Stimulated activated CD8-positive, alpha-beta memory T cell treated with anti-CD3 and anti-CD28 coated beads, Interleukin-4, amount 100 ng/mL, for 1 hour (primary cell): ENCODE results near the gene PRR33.

Source experiments
- DNase-seq, 2 donors: peaks; one replicate each; pipeline ENCODE4 v3.0.0-alpha.2; 2020; ENCODE audit warnings: low read depth in 2 of 2, low spot score in 1 of 2

The PRR33 gene

DNA sequence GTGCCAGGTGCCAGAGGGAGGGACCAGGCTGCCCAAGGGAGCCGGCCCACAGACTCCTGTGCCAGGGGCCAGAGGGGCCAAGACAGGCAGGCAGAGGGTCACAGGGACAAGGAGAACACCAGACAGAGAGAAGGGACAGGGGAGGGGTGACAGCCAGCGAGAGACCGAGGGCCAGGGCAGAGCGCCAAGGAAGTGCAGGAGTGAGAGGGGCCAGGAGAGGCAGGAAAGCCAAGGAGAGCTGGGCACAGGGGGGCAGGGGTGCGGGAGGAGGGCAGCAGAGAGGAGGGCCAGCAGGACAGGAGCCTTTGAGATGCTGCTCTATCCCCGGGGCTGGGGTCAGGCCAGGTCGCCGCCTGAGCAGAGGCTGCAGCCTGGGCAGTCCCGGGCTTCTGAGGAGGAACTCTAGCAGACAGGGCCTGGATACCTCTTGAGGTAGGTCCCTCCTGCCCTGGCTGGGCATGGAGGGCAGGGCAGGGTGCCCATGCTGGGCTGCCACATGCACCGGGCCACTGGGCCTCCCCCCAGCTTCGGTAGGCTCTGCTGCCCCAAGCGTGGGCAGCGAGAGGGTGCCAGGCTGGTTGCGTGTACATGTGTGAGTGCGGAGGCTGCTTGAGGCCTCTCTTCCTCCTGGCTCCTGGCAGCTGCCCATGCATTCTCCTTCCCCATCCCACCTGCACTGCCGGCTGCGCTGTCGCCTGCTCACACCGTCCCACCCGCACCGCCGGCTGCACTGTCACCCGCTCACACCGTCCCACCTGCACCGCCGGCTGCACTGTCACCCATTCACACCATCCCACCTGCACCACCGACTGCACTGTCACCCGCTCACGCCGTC is 26.6 kb downstream of the PRR33 start:
- no peak for DNase-seq

DNA sequence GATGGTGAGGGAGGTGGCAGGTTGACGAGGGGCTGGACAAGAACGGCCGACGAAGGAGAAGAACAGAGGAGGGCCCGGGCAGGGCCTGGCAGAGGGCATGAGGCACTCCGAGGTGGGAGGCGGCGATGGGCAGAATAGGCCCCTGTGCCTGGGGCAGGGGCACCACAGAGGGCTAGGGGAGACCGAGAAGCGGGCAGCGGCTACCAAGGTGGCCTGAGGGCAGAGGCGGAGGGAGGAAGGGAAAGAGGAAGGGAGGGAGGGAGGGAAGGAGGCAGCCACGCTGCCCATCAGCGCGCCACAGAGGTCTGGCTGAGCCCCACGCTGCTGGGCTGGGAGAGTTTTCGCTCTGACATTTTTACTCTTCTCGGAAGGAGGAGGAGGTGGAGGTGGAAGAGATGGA is 27.5 kb downstream of the PRR33 start:
- no peak for DNase-seq

DNA sequence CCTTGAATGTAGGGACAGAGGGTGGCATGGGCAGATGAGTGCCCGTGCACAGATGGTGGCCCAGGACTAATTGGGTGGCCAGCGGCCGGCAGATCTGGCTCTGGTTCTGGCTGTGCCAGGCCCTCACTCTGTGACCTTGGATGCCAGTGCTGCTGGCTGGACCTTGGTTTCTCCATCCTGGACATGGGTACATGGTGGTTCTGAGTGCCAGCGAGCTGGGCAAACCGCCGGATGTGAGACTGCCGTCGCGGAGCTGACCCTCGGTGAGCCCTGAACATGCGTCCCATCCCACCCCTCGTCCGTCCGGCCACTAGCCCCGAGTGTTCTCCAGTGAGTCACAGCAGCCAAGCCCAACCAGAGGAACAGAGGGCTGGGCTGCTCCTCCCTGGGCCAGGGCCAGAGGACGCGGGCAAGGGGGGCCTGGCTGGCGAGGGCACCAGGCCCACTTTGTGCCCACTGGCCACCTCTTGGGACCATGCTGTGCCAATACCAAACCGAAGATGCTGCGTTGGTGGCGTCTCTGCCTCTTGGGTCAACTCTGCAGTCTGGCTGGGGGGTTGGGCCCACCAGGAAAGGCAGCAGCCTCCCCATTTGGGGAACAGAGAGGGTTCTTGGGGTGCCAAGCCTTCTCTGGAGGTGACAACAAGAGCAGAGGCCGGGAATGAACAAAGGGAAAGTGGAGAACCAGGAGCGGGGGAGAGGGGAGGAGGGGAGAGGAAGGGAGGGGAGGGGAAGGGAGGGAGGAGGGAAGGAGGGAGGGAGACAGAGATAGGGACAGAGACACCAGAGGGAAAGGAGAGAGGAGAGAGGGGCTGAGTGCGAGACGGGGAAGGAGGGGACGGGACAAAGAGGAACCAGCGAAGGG is 28.1 kb downstream of the PRR33 start:
- no peak for DNase-seq

DNA sequence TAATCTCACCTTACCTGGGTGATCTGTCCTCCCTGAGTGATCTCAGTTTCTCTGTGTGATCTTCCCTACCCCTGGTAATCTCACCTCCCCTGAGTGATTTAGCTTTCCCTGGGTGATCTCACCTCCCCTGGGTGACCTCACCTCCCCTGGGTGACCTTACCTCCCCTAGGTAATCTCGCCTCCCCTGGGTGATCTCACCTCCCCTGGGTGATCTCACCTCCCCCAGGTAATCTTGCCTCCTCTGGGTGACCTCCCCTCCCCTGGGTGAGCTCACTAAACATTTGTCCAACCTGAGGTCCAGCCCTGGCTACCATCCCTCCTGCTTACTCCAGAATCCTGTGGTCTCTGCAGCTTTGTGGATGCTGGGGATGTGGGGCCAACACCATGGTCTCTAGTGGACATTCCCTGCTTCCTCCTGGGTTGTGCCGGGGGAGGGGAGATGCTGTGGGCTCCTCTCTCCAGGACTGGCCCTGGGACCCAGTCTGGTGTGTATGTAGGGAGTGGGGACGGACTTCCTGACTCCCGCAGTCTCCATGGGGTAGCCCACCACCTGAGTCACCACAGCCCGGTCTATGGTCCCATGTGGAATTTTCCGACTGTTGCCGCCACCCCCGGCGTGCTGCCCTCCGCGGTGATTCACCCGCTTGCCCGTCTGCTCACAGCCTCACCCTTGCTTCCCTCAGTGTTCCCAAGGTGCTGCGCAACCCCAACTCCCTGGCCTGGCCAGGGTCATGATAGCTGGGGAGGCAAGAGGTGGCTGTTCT is 28.9 kb downstream of the PRR33 start:
- DNase-seq, result no peak

DNA sequence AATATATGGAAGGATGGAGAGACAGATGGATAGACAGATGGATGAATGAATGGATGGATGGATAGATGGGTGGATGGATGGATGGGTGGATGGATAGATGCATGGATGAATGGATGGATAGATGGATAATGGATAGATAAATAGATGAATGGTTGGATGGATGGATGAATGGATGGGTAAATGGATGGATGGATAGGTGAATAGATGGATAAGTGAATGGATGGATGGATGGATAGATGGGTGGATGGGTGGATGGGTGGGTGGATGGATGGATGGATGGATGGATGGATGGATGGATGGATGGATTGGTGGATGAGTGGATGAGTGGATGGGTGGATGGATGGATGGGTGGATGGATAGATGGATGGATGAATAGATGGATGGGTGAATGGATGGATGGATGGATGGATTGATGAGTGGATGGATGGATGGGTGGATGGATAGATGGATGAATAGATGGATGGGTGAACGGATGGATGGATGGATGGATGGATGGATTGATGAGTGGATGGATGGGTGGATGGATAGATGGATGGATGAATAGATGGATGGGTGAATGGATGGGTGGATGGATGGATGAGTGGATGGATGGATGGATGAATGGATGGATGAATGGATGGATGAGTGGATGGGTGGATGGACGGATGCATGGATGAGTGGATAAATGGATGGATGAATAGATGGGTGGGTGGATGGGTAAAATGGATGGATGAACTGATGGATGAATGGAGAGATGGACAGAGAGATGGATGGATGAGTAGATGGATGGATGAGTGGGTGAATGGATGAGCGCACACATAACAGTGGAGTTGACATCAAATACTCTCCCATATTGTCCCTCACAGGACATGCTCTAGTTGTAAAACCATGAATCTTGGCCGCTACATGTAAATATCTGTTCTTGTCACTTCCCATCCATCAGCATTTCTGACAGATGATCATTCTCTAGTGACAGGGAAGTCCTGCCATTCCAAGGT is 30.0 kb downstream of the PRR33 start:
- DNase-seq, result no peak

DNA sequence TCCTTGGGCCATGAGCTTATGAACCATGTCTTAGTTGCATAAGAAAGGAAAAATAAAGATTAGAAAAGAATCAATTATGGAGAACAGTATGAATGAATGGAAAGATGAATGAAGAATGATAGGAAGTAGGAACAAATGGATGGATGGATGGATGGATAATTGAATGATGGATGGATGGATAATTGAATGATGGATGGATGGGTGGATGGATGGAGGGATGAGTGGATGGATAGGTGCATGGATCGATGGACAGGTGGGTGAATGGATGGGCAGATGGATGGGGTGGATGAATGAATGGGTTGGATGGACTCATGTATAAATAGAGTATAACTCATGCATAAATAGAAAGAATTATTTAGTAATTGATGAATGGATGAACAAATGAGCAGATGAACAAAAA is 31.6 kb downstream of the PRR33 start:
- DNase-seq, result no peak

DNA sequence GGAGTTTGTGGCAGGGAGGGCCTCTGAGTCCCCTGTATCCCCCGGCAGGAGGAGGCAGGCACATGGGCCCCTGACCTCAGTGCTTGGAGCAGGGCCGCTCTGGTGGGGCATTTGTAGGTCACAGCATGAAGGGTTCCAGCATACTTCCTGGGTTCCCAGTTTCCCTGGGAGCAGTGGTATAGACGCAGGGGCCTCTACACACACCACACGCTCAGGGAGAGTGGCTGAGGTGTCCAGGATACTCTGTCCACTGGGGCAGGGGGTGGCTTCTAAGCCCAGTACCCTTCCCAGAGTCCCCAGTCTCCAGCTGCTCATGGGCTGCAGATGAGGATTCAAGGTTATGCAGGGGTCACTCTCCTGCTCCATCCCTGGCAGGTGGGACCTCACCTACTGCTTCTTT is 32.7 kb downstream of the PRR33 start:
- no peak for DNase-seq

DNA sequence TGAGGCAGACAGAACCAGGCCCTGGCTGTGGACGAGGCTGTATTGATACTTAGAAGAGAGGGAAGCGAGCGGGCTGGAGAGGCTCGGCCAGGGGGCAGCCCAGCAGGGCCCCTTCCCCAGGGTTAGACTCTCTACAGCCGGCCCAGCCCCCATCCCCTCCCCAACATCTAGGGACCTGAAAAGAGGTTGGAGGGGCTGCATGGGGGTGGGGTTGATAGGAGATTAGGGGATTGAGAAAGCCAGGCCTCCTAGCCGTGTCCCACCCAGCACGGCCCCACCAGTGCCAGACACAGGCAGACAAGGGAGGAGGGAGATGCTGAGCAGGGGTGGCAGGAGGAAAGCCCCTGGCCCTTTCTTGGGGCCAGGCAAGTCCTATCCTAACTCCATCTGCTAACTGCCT is 33.1 kb downstream of the PRR33 start:
- DNase-seq, result no peak

DNA sequence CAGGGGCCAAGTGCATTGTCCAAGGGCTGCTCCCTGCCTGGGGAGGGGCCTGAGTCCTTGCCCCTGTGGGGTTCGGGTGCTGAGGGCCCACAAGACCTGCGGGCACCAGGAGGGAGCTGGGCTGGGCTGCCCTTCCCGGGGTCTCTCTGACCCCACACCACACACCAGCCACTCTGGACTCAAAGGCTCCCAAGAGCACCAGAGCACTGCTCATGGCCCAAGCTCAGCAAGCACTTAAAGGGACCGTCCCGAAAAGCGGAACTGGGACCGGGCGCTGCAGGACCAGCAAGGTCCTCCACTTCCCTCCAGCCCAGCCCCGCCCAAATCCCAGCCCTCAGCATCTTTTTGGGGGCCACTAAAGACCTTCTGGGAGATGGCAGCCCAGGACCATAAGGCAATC is 33.5 kb downstream of the PRR33 start:
- DNase-seq, result no peak

DNA sequence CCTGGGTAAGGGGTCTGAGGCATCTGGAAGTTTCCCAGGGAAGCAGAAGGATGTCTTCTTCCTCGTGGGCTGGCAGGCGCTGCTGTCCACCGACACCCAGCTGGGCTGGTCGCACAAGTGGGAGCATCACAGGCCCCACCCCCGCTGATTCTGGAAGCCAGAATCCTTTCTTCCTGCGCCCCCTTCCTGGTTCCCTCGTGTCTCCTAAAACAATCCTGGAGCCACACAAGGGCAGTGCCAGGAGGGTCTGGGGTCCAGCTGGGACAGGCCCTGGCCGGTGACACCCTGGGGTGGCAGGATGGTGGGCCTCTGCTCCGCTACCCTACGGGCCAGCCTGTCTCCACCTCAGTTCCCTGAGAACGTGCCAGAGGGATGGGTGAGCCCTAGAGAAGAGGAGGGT is 34.6 kb downstream of the PRR33 start:
- DNase-seq, result no peak

DNA sequence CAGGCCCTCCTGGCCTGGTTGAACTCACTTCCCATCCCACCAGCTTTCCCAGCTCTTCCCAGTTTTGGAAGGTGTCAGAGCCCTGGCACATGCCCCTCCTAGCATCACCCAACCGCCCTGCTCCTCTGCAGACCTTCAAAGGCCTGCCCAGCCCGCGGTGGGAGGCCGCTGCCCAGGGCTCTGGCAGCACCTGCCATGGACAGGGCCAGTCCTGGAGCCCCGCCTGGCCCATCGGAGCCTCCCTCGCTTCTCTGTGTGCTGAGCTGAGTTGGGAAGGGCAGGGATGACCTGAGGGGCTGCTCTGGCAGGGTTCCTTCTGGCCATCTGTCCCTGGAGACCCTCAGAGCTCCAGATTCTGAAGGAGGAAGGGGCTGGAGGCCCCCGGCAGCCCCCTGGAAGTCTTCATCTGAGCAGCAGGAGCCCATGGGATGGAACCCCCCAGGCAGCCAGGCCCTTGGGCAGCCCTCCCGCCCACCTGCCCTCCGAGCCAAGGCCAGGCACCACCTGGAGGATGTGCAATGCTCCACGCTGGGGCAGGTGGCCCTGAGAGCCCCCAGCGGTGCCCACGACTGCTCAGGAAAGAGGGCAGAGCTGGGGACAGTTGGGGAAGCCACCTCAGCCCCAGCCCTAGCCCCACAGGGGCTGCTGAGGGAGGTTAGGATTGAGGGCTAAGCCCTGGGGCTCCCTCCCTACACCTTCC is 35.2 kb downstream of the PRR33 start:
- no peak for DNase-seq

DNA sequence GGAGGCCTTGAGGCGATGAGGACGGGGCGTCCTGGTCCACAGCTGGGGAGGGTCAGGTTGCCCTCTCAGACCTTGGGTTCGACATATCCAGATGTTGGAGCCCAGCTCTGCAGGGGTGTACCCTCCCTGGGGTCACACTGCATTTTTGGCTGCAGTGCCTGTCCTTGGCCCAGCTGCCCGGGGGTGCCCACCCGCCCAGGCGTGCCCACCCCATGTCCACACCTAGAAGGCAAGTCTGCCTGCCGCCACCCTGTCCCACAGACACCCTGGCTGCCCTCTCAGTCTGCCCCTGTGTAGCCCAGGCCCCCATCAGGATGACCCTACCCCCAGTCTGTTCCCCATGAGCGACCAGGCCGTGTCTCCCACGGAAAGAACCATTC is 35.8 kb downstream of the PRR33 start:
- no peak for DNase-seq

DNA sequence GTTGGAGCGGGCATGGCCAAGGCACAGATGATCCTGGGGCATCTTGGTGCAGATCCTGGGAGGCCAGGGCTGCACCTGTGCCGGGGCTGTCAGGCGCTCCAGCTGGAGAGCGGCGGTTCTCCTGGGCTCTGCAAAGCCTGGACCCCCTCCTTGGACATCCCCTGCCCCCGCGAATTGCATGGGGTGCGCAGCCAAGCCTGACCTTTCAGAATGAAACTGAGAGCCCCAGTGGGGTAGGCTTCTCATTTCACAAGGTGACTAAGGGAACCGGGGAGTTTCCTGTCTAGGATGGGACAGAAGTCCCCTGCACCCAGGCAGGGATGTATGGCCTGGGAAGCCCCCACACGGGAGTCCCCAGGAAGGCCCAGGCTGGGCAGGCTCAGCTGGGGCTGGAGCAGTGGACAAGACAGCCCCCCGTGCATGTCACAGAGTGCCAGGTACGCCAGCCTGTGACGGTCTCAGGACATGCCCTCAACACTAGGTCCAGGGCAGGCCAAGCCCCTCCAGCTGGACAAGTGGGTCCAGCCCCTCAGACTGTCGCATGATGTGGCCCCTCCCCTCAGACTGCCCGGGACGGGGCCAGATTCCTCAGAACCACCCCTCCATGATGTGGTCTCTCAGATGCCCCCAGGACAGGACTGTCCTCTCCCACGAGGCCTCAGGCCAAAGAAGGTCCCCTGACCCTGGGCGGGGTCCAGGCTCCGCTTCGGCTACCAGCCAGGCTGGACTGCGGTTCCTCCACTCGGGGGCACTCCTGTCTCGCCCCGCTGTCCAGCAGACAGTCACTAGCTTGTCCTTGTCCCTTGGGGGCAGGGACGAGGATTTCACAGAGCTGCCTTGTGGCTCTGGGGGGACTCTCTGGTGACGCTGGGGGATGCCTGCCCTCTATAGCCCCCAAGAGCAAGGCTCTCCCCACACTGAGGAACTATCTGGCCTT is 36.5 kb downstream of the PRR33 start:
- DNase-seq, result no peak

DNA sequence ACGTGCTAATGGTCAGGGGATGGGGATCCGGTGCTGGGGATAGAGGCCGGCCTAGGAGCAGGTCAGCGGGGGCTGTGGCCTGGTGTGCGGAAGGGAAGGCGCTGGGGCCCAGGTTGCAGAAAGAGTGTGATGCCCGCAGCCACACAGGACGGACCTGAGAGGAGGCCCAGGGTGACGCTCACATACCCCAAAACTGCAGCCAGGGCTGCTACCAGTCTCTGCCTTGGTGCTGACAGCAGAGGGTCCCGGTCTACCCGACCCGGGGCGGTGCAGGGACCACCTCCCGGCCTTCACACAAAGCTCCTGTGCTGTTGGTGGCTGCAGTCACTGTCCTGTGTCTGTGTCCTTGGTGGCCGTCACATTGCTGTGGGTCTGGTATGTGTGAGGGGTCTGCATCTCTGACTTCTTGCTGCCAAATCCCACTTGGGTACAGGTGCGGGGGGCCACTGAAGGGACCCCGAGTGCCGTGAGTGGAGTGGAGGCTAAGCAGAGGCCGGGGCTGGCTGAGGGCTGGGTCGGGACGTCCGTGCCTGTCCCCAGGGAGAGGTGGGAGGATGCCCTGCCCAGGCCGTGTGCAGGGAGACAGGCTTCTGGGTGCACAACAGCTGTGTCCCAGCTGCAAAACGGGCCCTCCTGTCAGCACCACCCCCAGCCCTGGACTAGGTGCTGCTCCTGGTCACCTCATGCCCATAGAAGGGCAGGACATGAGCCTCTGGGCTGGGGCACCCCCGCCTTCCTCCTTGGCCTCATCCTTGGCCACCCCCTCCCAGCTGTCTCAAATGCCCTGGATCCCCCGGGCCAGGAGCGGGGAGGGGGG is 37.4 kb downstream of the PRR33 start:
- no peak for DNase-seq

DNA sequence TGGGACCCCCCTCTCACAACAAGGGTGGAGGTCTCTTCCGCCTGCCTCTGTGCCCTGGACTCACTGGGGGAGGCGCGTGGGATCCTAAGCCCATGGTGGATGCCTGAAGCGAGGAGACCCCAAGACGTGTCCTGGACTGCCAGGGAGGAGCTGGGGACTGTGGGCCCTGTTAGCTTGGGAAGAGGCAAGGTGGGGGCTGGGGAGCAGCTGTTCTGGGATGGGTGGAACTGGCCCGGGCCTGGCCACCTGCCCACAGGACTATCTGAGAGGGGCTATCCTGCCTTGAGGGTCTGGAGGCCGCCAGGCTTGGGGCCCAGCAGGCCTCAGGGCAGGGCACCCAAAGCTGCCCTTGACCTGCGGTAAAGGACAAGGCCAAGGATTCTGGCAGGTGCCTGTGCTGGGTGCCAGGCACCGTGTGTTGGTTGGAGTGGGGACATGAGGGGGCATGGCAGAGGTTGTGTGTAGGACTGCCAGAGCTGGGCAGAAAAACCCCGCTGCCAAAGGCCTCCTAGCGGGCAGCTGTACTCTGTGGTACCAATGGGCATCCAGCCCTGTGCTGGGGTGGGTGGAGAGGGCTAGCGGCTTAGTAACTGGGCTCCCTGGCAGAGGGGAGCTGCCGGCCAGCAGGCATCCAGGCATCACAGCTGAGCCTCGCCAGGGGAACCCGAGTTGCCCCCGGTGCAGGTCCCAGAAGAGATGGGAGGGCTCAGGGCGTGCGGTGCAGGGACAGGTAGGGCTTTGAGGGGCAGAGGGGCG is 38.1 kb downstream of the PRR33 start:
- no peak for DNase-seq

DNA sequence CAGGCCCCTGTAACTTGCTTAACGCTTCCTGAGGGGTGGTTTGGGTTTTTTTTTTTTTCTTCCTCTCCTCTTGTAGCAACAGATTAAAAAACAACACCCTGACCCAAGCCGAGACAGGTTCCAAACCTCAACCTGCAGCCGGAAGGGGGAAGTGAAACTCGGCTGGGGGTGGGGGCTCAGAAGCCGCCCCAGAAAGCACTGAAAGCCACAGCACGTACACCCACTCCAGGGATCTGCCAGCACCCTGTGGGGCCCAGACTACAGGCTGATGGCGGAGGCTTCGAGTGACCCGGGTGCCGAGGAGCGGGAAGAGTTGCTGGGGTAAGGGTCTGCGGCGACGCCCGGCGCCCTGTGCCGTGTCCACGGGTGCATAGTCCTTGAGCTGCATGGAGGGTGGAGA is 38.8 kb downstream of the PRR33 start, which contains the start of gene LSP1:
Gene LSP1 (plus strand): TSS at position 208 of the 400 bp plus-strand sequence. CDS start 61 bp downstream, at position 269.
- peak; percentile 47 to 59 for DNase-seq

DNA sequence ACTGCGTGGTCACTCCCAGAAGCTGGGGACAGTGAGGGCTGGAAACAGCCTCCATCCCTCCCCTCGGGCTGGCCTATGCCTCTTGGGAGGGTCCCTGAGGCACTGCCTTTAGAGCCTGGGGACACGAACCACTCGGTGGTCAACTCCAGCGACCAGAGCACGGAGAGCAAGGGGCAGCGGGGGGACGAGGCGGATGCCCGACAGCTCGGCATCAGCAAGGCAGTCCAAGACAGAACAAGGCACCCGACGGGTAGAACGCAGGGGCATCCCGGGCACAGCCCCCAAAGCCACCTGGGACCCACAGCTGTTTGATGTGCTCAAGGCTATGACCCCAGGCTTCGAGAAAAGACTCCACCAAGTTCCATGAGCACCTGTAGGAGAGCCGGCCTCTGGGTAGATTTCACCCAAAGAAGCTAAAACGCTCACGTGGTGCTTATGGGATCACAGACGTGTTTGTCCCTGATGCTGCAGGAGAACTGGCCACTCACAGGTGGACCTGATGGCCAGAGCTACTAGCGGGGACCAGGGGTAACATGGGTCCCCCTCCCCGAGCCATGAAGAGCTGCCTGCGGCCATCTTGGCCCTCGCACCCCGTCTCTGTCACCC is 39.3 kb downstream of the PRR33 start:
- DNase-seq, result no peak
